HG03025 (cell line): Measurements from ENCODE around the gene ACOT11.
"Not testable (repeated sequence)": the region's sequence is repeated elsewhere in the genome, so short reads cannot be mapped to it uniquely, and the experiment has no call there.

Experiments used
- ATAC-seq: cut with Tn5 transposase; IDR thresholded peaks from one replicate; pipeline ENCODE4 v1.9.1; 2021; ENCODE audit warnings: mild to moderate bottlenecking, moderate library complexity; ENCODE audit not compliant: unreplicated experiment, low FRiP score

Gene ACOT11

GRCh38 chr1:54606990-54607325 is 58.9 kb downstream of the ACOT11 start:
- ATAC-seq: no peak

DNA sequence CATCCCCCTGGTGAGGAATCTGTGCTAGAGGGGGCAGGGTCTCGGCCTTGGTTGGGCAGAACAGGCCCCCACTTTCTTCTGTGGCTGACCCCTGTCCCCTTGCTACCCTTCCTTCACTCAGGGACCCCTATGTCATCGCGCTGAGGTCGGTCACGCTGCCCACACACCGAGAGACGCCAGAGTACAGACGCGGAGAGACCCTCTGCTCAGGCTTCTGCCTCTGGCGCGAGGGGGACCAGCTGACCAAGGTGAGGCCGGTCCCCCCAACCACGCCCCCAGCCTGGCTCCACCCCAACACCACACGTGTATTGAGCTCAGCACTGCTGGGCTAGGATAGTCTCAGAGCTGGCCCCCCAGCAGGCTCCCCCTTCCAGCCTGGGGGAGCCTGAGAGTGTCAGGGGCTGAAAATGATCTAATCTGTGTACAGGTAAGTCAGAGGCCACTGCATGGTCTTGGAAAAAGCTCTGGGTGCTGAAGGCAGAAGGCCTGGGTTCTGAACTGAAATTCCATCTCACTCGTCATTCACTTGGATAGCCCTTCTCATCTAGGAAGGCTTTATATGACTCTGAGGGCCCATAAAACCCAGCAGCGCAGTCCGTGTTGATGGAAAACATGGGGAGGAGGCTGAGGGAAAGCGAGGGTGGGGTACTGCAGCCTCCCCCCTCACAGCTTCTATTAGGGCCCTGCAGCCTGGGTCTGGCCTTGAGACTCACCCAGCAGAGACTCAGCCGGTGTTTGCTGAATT is 60.0 kb downstream of the ACOT11 start:
- ATAC-seq: no peak

DNA sequence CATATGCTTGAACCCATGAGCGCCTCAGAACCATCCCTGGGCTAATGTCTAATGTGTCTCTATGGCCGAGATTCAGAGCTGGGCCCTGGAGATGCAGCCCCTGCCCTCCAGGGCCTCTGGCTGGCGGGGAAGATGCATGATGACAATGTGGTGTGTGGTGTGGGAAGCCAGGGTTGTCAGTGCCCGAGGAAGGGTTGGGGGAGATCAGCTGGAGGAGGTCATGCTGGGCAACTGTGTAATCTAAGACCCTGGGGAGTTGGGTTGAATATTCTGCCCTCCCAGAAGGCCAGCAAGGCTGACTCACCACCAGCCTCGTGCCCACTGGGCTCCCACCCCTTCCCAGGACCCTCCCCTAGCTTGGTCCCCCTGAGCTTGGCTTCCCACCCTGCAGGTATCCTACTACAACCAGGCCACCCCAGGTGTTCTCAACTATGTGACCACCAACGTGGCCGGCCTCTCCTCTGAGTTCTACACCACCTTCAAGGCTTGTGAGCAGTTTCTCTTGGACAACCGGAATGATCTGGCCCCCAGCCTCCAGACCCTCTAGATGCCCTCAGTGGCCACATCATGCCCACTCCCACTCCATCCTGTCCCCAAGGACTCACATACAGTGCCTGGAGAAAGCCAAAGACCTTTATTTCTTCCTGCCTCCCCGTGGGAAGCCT is 60.7 kb downstream of the ACOT11 start:
- ATAC-seq: no peak

DNA sequence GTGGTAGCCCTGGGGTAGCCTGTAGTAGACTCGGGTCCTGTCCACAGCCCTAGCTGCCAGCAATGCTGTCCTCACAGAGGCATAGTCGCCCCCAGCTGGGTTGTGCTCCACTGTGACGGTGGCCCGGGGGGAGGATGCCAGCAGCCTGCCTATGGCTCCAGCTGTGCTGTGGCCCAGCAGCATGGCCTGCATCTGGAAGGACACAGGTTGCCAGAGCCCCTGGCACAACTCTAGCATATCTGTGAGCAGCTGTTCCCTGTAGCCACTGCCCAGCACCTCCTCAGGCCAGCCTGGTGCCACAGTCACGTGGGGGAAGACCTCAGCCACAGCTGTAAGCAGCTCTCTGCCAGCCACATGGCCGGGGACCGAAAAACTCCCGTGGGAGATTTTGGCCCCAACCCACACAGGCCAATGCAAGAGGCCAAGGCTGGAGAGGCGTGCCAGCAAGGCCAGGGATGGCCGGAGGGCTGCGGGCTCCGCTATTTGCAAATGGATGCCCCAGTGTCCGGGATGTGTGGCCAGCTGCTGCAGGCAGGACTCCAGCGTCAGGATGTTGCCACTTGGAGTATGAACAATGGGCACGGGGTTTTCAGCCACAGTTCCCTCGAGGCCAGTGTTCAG is 61.4 kb downstream of the ACOT11 start:
- no peak for ATAC-seq

DNA sequence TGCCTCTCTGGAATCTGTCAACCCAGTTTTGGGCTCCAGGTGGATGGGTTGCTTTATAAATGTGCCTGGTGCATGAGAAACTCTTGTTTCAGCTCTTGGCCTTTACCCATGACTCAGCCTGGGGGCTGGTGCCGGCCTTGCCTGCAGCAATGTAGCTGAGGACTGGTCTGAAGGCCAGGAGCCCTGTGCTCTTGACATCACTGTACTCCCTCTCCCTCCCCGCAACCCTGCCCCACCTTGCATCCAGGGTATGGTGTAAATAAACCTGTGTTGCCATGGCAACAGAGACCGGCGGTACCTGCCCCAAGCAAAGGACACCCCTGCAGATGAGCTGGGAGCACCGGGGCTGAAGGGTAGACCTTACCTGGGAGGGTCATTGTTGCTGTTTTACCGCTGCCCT is 62.0 kb downstream of the ACOT11 start:
- ATAC-seq: no peak

- no peak for ATAC-seq
These were observed 62.9 kb downstream of the ACOT11 start for GRCh38 chr1:54610601-54611580.

DNA sequence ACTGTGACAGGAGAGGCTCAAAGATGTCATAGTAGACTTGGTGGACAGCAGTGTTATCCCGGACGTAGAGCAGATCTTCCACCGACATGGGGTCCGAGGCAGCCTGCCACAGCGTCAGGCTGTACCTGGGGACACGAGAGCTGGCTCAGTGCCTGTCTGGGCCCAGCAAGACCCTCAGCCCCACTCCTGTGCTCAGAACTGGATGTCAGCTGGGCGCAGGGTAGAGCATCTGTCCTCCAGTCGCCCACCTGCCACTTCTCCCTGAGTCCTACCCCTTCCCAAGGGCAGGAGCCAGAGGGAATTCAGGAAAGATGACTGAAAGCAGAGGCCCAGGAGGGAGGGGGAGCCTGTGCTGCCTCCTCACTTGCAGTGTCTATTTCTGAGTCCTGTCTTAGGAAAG is 63.6 kb downstream of the ACOT11 start:
- ATAC-seq: no peak

DNA sequence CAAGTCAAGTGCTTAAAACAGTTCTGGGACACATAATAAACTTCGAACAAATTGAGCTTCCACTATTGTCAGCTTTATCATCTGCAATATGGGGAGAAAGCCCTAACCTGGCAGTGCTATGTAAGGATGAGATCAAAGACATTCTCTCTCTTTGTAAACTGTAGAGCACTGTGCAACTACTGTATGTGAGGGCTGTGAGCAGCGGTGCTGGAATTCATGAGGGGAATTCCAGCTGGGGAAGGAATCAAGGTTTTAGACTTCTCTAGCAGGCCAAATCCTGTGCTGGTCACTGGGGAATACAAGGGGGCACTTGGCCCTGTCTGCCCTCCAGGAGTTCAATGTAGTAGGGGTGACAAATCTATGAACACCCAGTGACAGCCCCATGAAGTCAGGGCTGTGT is 66.0 kb downstream of the ACOT11 start:
- no peak for ATAC-seq

DNA sequence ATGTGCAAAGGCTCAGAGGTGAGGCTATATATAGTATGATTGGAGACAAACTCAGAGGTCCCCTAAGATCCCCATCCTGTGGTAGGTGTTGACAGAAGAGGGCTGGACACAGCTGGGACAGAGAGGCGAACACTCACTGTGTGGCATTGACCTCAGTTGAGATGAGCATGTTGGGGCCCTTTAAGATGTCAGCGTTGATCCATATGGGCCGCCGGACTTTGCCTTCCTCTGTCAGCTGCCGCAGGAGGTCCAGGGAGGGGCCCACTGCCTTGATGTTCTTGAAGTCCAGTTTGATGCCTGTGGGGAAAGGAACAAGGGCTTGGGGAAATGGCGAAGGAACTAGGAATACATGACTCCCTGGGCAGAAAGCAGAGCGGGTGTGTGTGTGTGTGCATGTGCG is 66.5 kb downstream of the ACOT11 start:
- no peak for ATAC-seq

DNA sequence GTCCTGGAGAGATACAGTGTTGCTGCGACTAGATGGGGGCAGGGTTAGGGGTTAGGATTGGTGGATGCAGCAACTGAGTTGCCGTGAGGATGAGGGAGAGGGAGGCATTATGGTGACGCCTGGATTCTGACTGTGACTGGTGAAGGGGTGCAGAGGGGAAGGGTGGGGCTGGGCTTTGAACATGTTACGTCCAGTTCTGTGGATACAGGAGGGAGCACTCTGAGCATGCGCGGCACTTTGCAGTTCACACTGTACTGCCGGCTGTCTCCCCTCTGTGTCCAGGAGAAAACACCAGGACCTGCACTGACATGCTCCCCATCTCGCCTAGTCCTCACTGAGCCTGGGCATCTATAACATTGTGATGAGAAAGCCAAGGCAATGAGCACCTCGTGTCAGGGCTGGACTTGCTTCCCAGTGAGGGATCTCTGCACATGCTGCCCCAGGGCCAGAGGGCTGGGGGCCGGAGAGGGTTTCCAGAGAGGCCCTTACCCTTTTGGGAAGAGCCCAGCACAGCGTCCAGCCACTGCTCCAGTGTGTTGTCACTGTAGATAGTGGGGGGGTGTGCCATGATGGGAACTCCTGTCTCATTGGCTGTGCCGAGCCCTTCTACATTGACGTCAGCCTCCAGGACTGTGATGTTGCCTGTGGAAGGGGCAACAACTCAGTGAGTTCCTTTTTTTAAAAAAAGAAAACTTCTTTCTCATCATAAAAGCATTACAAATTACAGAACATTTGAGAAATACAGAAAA is 67.7 kb downstream of the ACOT11 start:
- ATAC-seq: no peak

DNA sequence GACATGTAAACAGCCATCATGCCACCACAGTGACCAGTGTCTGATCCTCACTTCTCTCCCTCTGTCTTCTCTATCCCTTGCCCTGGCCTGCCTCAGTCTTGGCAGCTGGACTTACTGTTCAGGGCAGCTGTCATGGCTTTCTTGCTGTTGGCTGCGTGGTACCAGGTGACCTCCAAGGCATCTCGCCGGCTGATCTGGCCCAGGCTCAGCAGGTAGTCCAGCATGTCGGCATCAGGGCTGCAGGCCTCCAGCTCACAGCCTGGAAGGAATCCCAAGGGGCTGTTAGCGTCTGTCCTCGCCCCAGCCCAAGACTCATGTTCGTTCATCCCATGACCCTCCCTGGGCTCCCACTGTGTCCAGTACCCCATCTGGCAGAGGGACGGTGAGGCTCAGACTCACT is 71.7 kb downstream of the ACOT11 start:
- no peak for ATAC-seq

DNA sequence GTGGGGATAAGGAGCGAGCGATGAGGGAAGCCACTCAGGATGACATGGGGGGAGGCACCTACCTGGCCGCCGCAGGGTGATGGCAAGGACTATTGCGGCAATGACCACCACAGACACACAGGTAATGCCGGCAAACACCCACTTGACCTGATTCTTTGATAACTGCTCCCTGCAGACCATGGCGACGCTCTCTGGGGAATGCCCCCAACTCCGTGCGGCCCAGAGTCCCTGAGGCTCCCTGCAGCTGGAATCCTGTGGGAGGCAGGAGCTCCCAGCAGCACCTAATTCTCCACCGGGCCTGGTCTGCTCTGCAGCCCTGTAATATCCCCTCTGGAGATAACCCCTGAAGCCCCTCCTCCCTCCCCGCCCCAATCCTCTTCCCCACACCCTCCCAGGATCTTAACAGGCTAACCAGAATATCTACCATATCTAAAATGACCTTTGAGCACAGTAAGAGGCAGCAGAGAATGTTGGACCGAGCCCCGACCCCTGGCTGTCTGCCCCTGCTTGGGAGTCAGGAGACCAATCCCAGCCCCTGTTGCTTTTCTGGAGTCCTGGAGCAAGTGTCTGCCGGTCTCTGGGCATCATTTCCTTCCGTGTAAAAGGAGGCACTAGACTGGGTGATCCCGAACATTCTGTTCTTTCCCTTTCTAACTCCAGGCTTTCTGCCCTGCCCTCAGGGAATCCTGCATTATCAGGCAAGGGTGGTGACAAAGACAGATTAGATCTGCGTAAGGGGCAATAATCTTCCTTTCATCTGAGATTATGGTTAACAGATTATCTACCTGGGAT is 75.4 kb downstream of the ACOT11 start, which contains the start of gene FAM151A:
Gene FAM151A (minus strand): TSS at position 310 of the 792 bp plus-strand sequence. CDS start 130 bp downstream, at position 180.
- ATAC-seq: no peak

- no peak for ATAC-seq
These were observed 76.7 kb downstream of the ACOT11 start for GRCh38 chr1:54624466-54625464.

GRCh38 chr1:54627196-54627595 is 79.2 kb downstream of the ACOT11 start:
- ATAC-seq: no peak

GRCh38 chr1:54635804-54636203 is 87.8 kb downstream of the ACOT11 start:
- not testable (repeated sequence) for ATAC-seq

DNA sequence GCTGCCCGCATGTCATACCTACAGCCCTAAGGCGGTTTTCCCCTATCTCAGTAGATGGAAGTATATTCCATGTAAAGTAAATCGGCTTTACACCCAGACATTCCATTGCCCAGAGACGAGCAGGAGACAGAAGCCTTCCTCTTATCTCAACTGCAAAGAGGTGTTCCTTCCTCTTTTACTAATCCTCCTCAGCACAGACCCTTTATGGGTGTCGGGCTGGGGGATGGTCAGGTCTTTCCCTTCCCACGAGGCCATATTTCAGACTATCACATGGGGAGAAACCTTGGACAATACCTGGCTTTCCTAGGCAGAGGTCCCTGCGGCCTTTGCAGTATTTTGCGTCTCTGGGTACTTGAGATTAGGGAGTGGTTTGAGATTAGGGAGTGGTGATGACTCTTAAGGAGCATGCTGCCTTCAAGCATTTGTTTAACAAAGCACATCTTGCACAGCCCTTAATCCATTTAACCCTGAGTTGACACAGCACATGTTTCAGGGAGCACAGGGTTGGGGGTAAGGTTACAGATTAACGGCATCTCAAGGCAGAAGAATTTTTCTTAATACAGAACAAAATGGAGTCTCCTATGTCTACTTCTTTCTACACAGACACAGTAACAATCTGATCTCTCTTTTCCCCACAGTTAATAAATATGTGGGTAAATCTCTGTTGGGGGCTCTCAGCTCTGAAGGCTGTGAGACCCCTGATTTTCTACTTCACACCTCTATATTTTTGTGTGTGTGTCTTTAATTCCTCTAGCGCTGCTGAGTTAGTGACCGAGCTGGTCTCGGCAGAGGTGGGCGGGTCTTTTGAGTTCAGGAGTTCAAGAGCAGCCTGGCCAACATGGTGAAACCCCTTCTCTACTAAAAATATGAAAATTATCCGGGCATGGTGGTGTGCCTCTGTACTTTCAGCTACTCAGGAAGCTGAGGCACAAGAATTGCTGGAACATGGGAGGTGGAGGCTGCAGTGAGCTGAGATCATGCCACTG is 88.7 kb downstream of the ACOT11 start:
- ATAC-seq: not testable (repeated sequence)

DNA sequence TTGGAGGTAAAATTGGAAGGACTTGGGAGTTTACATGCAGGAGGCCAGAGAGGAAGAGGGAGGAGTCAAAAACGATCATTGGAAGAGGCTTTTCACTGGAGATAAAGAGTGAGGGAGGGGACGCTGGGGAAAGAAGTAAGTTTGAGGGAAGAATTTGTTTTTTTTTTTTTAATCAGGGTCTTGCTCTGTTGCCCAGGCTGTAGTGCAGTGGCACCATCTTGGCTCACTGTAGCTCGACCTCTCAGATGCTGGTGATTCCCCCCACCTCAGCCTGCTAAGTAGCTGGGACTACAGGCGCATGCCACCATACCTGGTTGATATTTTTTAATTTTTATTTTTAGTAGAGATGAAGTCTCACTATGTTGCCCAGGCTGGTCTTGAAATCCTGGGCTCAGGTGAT is 92.3 kb downstream of the ACOT11 start:
- no peak for ATAC-seq
